ENCODE results near the gene ARL16. TPM values are rescaled to one million over a fixed set of nuclear protein-coding genes. Genes with fewer than 3 reads are reported as not detected.

Gene ARL16
- total RNA-seq, 4 donors from 2014 or later: 4.4 to 36.9 (median 27.0) TPM

- H3K27ac ChIP-seq: no peak overlapping the region
- no peak for DNase-seq
- intact Hi-C loops (cut with DNase I; ENCODE audit: low total_unique reads): no loop called here
- no peaks in the 10 kb centered on the region for H3K27me3 ChIP-seq
- TF ChIP-seq CTCF (IDR thresholded peaks at IDR 0.05) (no peak), POLR2A (IDR thresholded peaks at IDR 0.05) (no peak)
- H3K9me3 ChIP-seq: no peaks in the 10 kb centered on the region
- H3K4me3 ChIP-seq: no peak overlapping the region
- no peaks in the 10 kb centered on the region for H3K36me3 ChIP-seq
- H3K4me1 ChIP-seq: peaks cover 0 to 14% of the 10 kb centered on the region in 2 donors
Measured at GRCh38 chr17:81710514-81711308, 27.1 kb upstream of the ARL16 start.

- intact Hi-C loops (cut with DNase I; ENCODE audit: low total_unique reads): no loop called here
- no peaks in the 10 kb centered on the region for H3K9me3 ChIP-seq
- H3K27me3 ChIP-seq: no peaks in the 10 kb centered on the region
- H3K4me3 ChIP-seq: no peak overlapping the region
- no peak for TF ChIP-seq POLR2A (IDR thresholded peaks at IDR 0.05)
- no peak for TF ChIP-seq CTCF (IDR thresholded peaks at IDR 0.05)
- H3K27ac ChIP-seq: no peak overlapping the region
- no peaks in the 10 kb centered on the region for H3K36me3 ChIP-seq
- peaks cover 0 to 22% of the 10 kb centered on the region in 2 donors for H3K4me1 ChIP-seq
- no peak for DNase-seq
Measured at GRCh38 chr17:81708739-81709185, 25.2 kb upstream of the ARL16 start.

GRCh38 chr17:81707725-81708646 lies 24.4 kb upstream of the ARL16 start:
- no peak for DNase-seq
- no peak for TF ChIP-seq POLR2A (IDR thresholded peaks at IDR 0.05)
- no peak for TF ChIP-seq CTCF (IDR thresholded peaks at IDR 0.05)
- Histone ChIP-seq H3K4me3 (no peak overlapping the region), H3K4me1 (peaks cover 0 to 23% of the 10 kb centered on the region in 2 donors), H3K27ac (no peak overlapping the region), H3K9me3 (no peaks in the 10 kb centered on the region), H3K36me3 (no peaks in the 10 kb centered on the region), H3K27me3 (no peaks in the 10 kb centered on the region)
- intact Hi-C loops (cut with DNase I; ENCODE audit: low total_unique reads): no loop called here

- no peaks in the 10 kb centered on the region for H3K9me3 ChIP-seq
Measured at GRCh38 chr17:81706757-81707624, 23.4 kb upstream of the ARL16 start.

More at GRCh38 chr17:81706757-81707624, 23.4 kb upstream of the ARL16 start:
- no peak overlapping the region for H3K27ac ChIP-seq
- TF ChIP-seq CTCF (IDR thresholded peaks at IDR 0.05) (no peak), POLR2A (IDR thresholded peaks at IDR 0.05) (no peak)
- H3K27me3 ChIP-seq: no peaks in the 10 kb centered on the region
- DNase-seq: no peak
- H3K4me3 ChIP-seq: no peak overlapping the region
- intact Hi-C loops (cut with DNase I; ENCODE audit: low total_unique reads): no loop called here
- no peaks in the 10 kb centered on the region for H3K36me3 ChIP-seq
- H3K4me1 ChIP-seq: peaks cover 0 to 17% of the 10 kb centered on the region in 2 donors

All from uterus (tissue), 4 donors.